ENCODE data around the gene F11. TPM values are rescaled to one million over a fixed set of nuclear protein-coding genes. Genes with fewer than 3 reads are reported as not detected.

Gene F11
- total RNA-seq, 1 donor from 2014 or later: not detected

DNA sequence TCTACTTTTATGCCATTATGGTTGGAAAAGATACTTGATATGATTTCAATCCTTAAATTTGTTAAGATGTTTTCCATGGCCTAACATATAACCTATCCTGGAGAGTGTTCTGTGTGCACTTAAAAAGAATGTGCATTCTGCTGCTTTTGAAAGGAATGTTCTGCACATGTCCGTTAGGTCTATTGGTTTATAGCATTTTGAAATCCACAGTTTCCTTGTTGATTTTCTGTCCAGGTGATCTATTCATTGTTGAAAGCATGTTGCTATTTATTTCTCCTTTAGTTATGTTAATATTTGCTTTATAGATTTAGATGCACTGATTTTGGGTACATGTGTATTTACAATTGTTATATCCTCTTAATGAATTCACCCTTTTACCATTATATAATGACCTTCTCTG lies 44.4 kb upstream of the F11 start:
- no peaks in the 10 kb centered on the region for H3K27me3 ChIP-seq
- Mint-ChIP-seq H3K9me3 (peaks cover 25% of the 10 kb centered on the region), H3K4me1 (no peaks in the 10 kb centered on the region), H3K4me3 (no peak overlapping the region), H3K27me3 (ENCODE audit: insufficient read depth, low read depth) (peaks cover 2% of the 10 kb centered on the region), H3K36me3 (peaks cover 7% of the 10 kb centered on the region), H3K27ac (no peak overlapping the region)
- H3K36me3 ChIP-seq: no peaks in the 10 kb centered on the region
- no peaks in the 10 kb centered on the region for H3K79me2 ChIP-seq (ENCODE audit: low read depth)
- TF ChIP-seq EZH2 (IDR thresholded peaks at IDR 0.05): no peak
- TF ChIP-seq, protein P1, sequence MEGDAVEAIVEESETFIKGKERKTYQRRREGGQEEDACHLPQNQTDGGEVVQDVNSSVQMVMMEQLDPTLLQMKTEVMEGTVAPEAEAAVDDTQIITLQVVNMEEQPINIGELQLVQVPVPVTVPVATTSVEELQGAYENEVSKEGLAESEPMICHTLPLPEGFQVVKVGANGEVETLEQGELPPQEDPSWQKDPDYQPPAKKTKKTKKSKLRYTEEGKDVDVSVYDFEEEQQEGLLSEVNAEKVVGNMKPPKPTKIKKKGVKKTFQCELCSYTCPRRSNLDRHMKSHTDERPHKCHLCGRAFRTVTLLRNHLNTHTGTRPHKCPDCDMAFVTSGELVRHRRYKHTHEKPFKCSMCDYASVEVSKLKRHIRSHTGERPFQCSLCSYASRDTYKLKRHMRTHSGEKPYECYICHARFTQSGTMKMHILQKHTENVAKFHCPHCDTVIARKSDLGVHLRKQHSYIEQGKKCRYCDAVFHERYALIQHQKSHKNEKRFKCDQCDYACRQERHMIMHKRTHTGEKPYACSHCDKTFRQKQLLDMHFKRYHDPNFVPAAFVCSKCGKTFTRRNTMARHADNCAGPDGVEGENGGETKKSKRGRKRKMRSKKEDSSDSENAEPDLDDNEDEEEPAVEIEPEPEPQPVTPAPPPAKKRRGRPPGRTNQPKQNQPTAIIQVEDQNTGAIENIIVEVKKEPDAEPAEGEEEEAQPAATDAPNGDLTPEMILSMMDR (IDR thresholded peaks at IDR 0.05): no peak
- TF ChIP-seq EZH2phosphoT487 (IDR thresholded peaks at IDR 0.05): no peak
- H3K27ac ChIP-seq: no peak overlapping the region
- no peaks in the 10 kb centered on the region for H3K4me1 ChIP-seq
- no peak for DNase-seq (ENCODE audit: low spot score)
- no peak overlapping the region for H3K4me3 ChIP-seq
- no peak overlapping the region for H3K4me2 ChIP-seq
- H2AFZ ChIP-seq (replicated peaks): no peak overlapping the region
- no peaks in the 10 kb centered on the region for H3F3A ChIP-seq (ENCODE audit: low read depth)
- H3K9ac ChIP-seq: no peak overlapping the region
- no peaks in the 10 kb centered on the region for H4K20me1 ChIP-seq (ENCODE audit: low read depth)
- peaks cover 12% of the 10 kb centered on the region for H3K9me3 ChIP-seq (ENCODE audit: low read depth)

DNA sequence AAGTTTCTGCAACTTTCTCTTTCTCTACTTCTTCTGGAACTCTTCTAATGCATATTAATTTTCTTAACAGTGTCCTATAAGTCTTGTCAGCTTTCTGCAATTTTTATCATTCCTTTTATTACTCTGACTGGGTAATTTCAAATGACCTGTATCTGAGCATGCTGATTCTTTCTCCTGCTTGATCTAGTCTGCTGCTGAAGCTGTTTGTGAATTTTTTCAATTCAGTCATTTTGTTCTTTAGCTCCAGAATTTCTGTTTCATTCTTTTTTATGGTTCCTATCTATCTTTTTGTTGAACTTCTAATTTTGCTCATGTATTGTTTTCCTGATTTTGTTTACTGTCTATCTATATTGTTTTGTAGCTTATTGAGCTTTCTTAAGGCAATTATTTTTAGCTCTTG lies 40.1 kb upstream of the F11 start:
- TF ChIP-seq EZH2 (IDR thresholded peaks at IDR 0.05) (no peak), EZH2phosphoT487 (IDR thresholded peaks at IDR 0.05) (no peak)
- TF ChIP-seq, protein P1 (IDR thresholded peaks at IDR 0.05): no peak
- Histone ChIP-seq H2AFZ (replicated peaks) (no peak overlapping the region), H3K27ac (no peak overlapping the region), H3K4me2 (no peak overlapping the region), H3K4me1 (no peaks in the 10 kb centered on the region), H3K4me3 (no peak overlapping the region), H3K9ac (no peak overlapping the region), H3K36me3 (no peaks in the 10 kb centered on the region), H3K27me3 (no peaks in the 10 kb centered on the region), H4K20me1 (ENCODE audit: low read depth) (no peaks in the 10 kb centered on the region), H3F3A (ENCODE audit: low read depth) (no peaks in the 10 kb centered on the region), H3K9me3 (ENCODE audit: low read depth) (peaks cover 12% of the 10 kb centered on the region), H3K79me2 (ENCODE audit: low read depth) (no peaks in the 10 kb centered on the region)
- no peak for DNase-seq (ENCODE audit: low spot score)
- peaks cover 29% of the 10 kb centered on the region for H3K9me3 Mint-ChIP-seq
- no peaks in the 10 kb centered on the region for H3K4me1 Mint-ChIP-seq
- H3K36me3 Mint-ChIP-seq: peaks cover 7% of the 10 kb centered on the region
- H3K4me3 Mint-ChIP-seq: no peak overlapping the region
- H3K27me3 Mint-ChIP-seq (ENCODE audit: insufficient read depth, low read depth): no peaks in the 10 kb centered on the region
- no peak overlapping the region for H3K27ac Mint-ChIP-seq

DNA sequence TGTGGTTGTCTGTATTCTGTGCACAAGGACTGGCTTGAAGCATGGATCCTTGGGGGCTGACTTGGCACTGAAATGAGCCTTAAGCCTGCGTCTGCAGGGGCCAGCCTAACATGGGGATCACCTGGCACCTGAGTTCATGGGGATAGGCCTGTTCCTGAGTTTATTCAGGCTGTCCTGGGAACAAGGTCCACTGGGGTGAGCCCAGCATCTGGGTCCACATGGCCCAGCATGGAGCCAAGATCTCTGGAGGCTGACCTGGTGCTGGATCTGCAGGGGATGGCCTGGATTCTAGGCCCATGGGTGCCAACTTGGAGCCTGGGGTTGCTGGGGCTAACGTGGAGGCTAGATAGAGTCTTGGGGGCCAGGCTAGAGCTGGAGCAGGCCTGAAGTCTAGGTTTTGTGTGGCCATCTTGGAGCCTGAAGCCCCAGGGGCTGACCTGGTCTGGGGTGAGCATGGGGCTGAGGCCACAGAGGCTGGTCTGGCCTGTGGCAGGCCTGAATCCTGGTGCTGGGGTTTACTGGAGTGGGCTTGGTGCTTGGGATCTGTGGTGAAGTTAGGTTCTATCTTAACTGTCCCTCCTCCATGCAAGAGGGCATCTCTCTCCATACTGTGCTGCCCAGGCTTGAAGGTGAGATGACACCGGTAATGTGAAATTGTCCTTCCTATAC lies 39.3 kb upstream of the F11 start:
- Mint-ChIP-seq H3K4me1 (no peaks in the 10 kb centered on the region), H3K27ac (no peak overlapping the region), H3K36me3 (peaks cover 7% of the 10 kb centered on the region), H3K4me3 (no peak overlapping the region), H3K27me3 (ENCODE audit: insufficient read depth, low read depth) (peaks cover 3% of the 10 kb centered on the region), H3K9me3 (peaks cover 29% of the 10 kb centered on the region)
- Histone ChIP-seq H2AFZ (replicated peaks) (no peak overlapping the region), H3K79me2 (ENCODE audit: low read depth) (no peaks in the 10 kb centered on the region), H3K27ac (no peak overlapping the region), H4K20me1 (ENCODE audit: low read depth) (no peaks in the 10 kb centered on the region), H3K9me3 (ENCODE audit: low read depth) (peaks cover 12% of the 10 kb centered on the region), H3K4me2 (no peak overlapping the region), H3K4me3 (no peak overlapping the region), H3K4me1 (no peaks in the 10 kb centered on the region), H3K27me3 (no peaks in the 10 kb centered on the region), H3F3A (ENCODE audit: low read depth) (no peaks in the 10 kb centered on the region), H3K36me3 (no peaks in the 10 kb centered on the region), H3K9ac (no peak overlapping the region)
- no peak for DNase-seq (ENCODE audit: low spot score)
- TF ChIP-seq, protein P1 (IDR thresholded peaks at IDR 0.05): no peak
- TF ChIP-seq EZH2 (IDR thresholded peaks at IDR 0.05) (no peak), EZH2phosphoT487 (IDR thresholded peaks at IDR 0.05) (no peak)
